ENCODE data around the gene FSTL1. TPM values are rescaled to one million over a fixed set of nuclear protein-coding genes. Genes with fewer than 3 reads are reported as not detected.
A peak's percentile ranks its signal among the peaks of the same experiment; 100 is the strongest.

Gene FSTL1
- total RNA-seq, 1 donor from 2014 or later, result 243 TPM

DNA sequence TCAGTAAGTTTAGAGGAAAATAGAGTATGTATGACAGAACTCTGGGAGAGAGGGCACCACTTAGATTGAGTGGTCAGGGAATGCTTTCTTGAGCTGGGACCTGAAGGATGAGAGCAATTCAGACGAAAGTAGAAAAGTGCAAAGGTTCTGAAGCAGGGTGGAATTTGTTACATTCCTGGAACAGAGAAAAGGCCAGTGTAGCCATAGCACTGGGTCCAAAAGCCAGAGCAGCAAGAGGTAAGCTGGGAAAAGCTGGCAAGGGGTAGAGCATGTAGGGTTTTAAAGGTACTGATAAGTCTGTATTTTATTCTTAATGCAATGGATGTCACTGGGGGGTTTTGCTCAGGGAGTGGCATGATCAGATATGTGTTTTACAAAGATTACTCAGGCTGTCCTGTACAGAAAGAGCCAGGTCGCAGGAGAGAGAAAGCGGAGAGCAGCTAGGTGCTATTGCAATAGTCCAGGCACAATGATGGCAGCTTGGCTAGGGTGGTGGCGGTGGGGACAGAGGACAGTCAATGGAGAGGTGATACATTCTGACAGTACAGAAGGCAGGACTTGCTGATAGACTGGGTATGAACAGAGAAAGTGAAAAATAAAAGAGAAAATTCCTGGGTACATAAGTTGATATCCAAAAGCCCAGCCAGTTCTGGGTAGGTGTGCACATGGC is 17.0 kb downstream of the FSTL1 start:
- no peaks in the 10 kb centered on the region for H3K9me3 ChIP-seq (replicated peaks)
- no peak for DNase-seq
- no peak overlapping the region for H3K4me3 ChIP-seq
- H3K27ac ChIP-seq (replicated peaks), result peak overlapping the region; percentile 90
- H3K27me3 ChIP-seq (ENCODE audit: low read depth), result no peaks in the 10 kb centered on the region
- peaks cover 37% of the 10 kb centered on the region for H3K36me3 ChIP-seq
- TF ChIP-seq CTCF (IDR thresholded peaks at IDR 0.05; ENCODE audit: borderline replicate concordance), result no peak
- intact Hi-C loops (cut with micrococcal nuclease), result no loop called here
- H3K4me1 ChIP-seq, result peaks cover 100% of the 10 kb centered on the region

DNA sequence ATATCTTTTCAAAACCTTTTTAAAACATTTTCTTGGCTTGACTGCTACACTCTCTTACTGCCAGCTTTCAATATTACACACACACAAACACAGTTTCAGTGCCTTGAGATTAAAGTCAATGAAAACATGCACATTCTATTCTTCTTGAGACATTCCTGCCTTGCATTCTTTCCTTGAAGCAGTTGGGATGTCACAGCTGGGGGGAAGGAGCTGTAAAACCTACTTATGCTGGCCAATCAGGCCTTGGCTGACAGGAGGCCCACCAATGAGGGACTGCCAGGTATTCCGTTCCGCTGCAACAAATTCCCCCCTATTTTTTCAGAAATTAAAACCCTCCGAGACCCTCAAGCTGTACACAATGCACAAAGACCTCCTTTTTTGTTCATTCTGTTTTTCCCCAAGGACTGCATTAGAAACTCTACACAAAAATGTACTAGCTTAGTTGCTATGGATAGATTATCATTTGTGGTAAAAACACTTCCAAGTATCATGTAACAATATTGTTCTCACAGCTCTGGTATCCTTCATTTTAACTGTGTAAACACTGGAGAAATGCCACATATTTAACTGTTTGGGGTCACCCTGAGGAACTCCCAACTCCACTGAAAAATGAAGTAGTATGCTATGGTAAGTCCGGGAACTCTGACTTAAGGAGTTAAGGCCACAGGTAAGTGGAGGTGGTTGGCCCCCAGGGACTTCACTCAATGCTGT is 18.5 kb downstream of the FSTL1 start:
- no peak overlapping the region for H3K4me3 ChIP-seq
- H3K27ac ChIP-seq (replicated peaks), result peak overlapping the region; percentile 90
- no peak for DNase-seq
- H3K36me3 ChIP-seq, result peaks cover 36% of the 10 kb centered on the region
- H3K27me3 ChIP-seq (ENCODE audit: low read depth), result no peaks in the 10 kb centered on the region
- peaks cover 100% of the 10 kb centered on the region for H3K4me1 ChIP-seq
- H3K9me3 ChIP-seq (replicated peaks), result no peaks in the 10 kb centered on the region
- TF ChIP-seq CTCF (IDR thresholded peaks at IDR 0.05; ENCODE audit: borderline replicate concordance), result no peak
- intact Hi-C loops (cut with micrococcal nuclease), result no loop called here

DNA sequence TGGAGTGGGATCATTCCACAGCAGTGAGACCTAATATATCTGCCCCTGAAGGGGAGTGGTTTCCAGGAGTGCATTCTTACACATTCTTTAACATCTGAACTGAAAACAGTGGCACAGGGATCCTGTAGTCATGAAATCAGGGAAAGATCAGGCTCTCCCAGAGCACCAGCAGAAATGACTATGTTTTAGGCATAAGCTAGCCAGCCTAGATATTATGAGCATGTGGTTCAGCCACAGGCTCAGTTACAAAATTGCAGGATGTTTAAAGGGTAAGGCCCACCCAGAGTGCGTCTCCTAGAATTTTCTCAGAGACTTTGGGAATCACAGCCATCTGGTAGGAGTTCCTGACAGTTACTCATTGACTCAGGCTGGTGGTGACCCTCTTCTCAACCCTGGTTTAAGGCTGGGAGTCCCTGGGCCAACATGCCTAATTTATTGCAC is 20.9 kb downstream of the FSTL1 start:
- H3K4me3 ChIP-seq, result no peak overlapping the region
- peaks cover 36% of the 10 kb centered on the region for H3K36me3 ChIP-seq
- H3K27ac ChIP-seq (replicated peaks), result peak overlapping the region; percentile 90
- no peaks in the 10 kb centered on the region for H3K9me3 ChIP-seq (replicated peaks)
- no peak for DNase-seq
- peaks cover 100% of the 10 kb centered on the region for H3K4me1 ChIP-seq
- TF ChIP-seq CTCF (IDR thresholded peaks at IDR 0.05; ENCODE audit: borderline replicate concordance), result no peak
- intact Hi-C loops (cut with micrococcal nuclease), result no loop called here
- no peaks in the 10 kb centered on the region for H3K27me3 ChIP-seq (ENCODE audit: low read depth)

GRCh38 chr3:120428924-120429323 is 21.9 kb downstream of the FSTL1 start:
- TF ChIP-seq CTCF (IDR thresholded peaks at IDR 0.05; ENCODE audit: borderline replicate concordance), result no peak
- intact Hi-C loops (cut with micrococcal nuclease), result no loop called here
- peaks cover 32% of the 10 kb centered on the region for H3K36me3 ChIP-seq

GRCh38 chr3:120427201-120427600 is 23.6 kb downstream of the FSTL1 start:
- peak overlapping the region; percentile 90 for H3K27ac ChIP-seq (replicated peaks)
- intact Hi-C loops (cut with micrococcal nuclease), result no loop called here
- peaks cover 100% of the 10 kb centered on the region for H3K4me1 ChIP-seq
- no peak for TF ChIP-seq CTCF (IDR thresholded peaks at IDR 0.05; ENCODE audit: borderline replicate concordance)
- DNase-seq, result no peak
- H3K4me3 ChIP-seq, result no peak overlapping the region
- no peaks in the 10 kb centered on the region for H3K27me3 ChIP-seq (ENCODE audit: low read depth)
- H3K36me3 ChIP-seq, result peaks cover 29% of the 10 kb centered on the region
- no peaks in the 10 kb centered on the region for H3K9me3 ChIP-seq (replicated peaks)

More at GRCh38 chr3:120428924-120429323, 21.9 kb downstream of the FSTL1 start:
- DNase-seq, result no peak
- no peak overlapping the region for H3K4me3 ChIP-seq
- H3K27me3 ChIP-seq (ENCODE audit: low read depth), result no peaks in the 10 kb centered on the region
- H3K27ac ChIP-seq (replicated peaks), result peak overlapping the region; percentile 90
- no peaks in the 10 kb centered on the region for H3K9me3 ChIP-seq (replicated peaks)
- H3K4me1 ChIP-seq, result peaks cover 100% of the 10 kb centered on the region
